ENCODE measurements around the gene MYOZ2.

MYOZ2 gene

GRCh38 chr4:119110121-119110520, 25.5 kb upstream of the MYOZ2 start:
- H3K4me1 ChIP-seq (ENCODE audit: low read depth, poor library complexity, severe bottlenecking), result no peaks in the 10 kb centered on the region
- H3K4me3 ChIP-seq (IDR thresholded peaks at IDR 0.05; ENCODE audit: insufficient read depth, low read depth, low read length), result no peak overlapping the region
- H3K36me3 ChIP-seq (ENCODE audit: insufficient read depth), result no peaks in the 10 kb centered on the region
- no peak for TF ChIP-seq CTCF (conservative IDR thresholded peaks at IDR 0.05; ENCODE audit: low read depth, low read length)
- no peaks in the 10 kb centered on the region for H4K20me1 ChIP-seq (ENCODE audit: insufficient read depth)
- H3K9ac ChIP-seq, result no peak overlapping the region
- H3K27ac ChIP-seq, result no peak overlapping the region
- no peak overlapping the region for H3K4me2 ChIP-seq
- no peaks in the 10 kb centered on the region for H3K79me2 ChIP-seq (ENCODE audit: insufficient read depth, low read depth)
- H3K27me3 ChIP-seq (ENCODE audit: insufficient read depth, low read depth), result no peaks in the 10 kb centered on the region
- H2AFZ ChIP-seq (ENCODE audit: low read depth), result no peak overlapping the region

DNA sequence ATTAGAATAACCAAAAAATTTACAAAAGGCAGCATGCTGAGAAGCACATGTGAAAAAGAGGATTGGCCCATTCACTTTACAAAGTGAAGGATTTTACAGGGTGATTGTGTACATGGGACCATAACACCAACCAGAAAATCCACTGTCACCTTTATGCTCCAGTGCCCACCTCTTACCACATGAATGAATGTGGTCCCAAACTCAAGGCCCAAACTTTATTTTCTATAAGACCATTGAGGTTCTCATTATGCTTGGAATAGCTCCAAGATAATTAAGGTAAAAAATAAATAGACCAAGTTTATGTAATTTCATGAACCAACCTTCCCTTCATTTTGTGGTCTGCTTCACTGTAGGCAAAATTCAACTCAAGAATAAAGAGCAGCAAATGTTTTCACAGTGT, 24.3 kb upstream of the MYOZ2 start:
- Histone ChIP-seq H3K9ac (no peak overlapping the region), H3K27me3 (ENCODE audit: insufficient read depth, low read depth) (no peaks in the 10 kb centered on the region), H3K4me1 (ENCODE audit: low read depth, poor library complexity, severe bottlenecking) (no peaks in the 10 kb centered on the region), H3K36me3 (ENCODE audit: insufficient read depth) (no peaks in the 10 kb centered on the region), H3K4me2 (no peak overlapping the region), H3K4me3 (IDR thresholded peaks at IDR 0.05; ENCODE audit: insufficient read depth, low read depth, low read length) (no peak overlapping the region), H4K20me1 (ENCODE audit: insufficient read depth) (no peaks in the 10 kb centered on the region), H2AFZ (ENCODE audit: low read depth) (no peak overlapping the region), H3K79me2 (ENCODE audit: insufficient read depth, low read depth) (no peaks in the 10 kb centered on the region), H3K27ac (no peak overlapping the region)
- TF ChIP-seq CTCF (conservative IDR thresholded peaks at IDR 0.05; ENCODE audit: low read depth, low read length), result no peak

- Histone ChIP-seq H3K9ac (no peak overlapping the region), H2AFZ (ENCODE audit: low read depth) (no peak overlapping the region), H3K4me1 (ENCODE audit: low read depth, poor library complexity, severe bottlenecking) (no peaks in the 10 kb centered on the region), H3K27ac (no peak overlapping the region), H3K4me3 (IDR thresholded peaks at IDR 0.05; ENCODE audit: insufficient read depth, low read depth, low read length) (no peak overlapping the region), H3K79me2 (ENCODE audit: insufficient read depth, low read depth) (no peaks in the 10 kb centered on the region), H3K27me3 (ENCODE audit: insufficient read depth, low read depth) (no peaks in the 10 kb centered on the region), H3K36me3 (ENCODE audit: insufficient read depth) (no peaks in the 10 kb centered on the region), H3K4me2 (no peak overlapping the region), H4K20me1 (ENCODE audit: insufficient read depth) (no peaks in the 10 kb centered on the region)
- TF ChIP-seq CTCF (conservative IDR thresholded peaks at IDR 0.05; ENCODE audit: low read depth, low read length), result no peak
These were observed 22.5 kb upstream of the MYOZ2 start for GRCh38 chr4:119113033-119113655.

GRCh38 chr4:119116021-119116420, 19.6 kb upstream of the MYOZ2 start:
- no peak for TF ChIP-seq CTCF (conservative IDR thresholded peaks at IDR 0.05; ENCODE audit: low read depth, low read length)
- Histone ChIP-seq H2AFZ (ENCODE audit: low read depth) (no peak overlapping the region), H3K27me3 (ENCODE audit: insufficient read depth, low read depth) (no peaks in the 10 kb centered on the region), H3K36me3 (ENCODE audit: insufficient read depth) (no peaks in the 10 kb centered on the region), H4K20me1 (ENCODE audit: insufficient read depth) (no peaks in the 10 kb centered on the region), H3K9ac (no peak overlapping the region), H3K4me1 (ENCODE audit: low read depth, poor library complexity, severe bottlenecking) (no peaks in the 10 kb centered on the region), H3K4me3 (IDR thresholded peaks at IDR 0.05; ENCODE audit: insufficient read depth, low read depth, low read length) (no peak overlapping the region), H3K4me2 (no peak overlapping the region), H3K79me2 (ENCODE audit: insufficient read depth, low read depth) (no peaks in the 10 kb centered on the region), H3K27ac (no peak overlapping the region)
